COLO829 (cell line): ENCODE data around the gene MCAM.
A peak's percentile ranks its signal among the peaks of the same experiment; 100 is the strongest.

ENCODE experiments used
- DNase-seq: peaks from one replicate; pipeline ENCODE4 v3.0.0; 2012; ENCODE audit warnings: low spot score

The MCAM gene

DNA sequence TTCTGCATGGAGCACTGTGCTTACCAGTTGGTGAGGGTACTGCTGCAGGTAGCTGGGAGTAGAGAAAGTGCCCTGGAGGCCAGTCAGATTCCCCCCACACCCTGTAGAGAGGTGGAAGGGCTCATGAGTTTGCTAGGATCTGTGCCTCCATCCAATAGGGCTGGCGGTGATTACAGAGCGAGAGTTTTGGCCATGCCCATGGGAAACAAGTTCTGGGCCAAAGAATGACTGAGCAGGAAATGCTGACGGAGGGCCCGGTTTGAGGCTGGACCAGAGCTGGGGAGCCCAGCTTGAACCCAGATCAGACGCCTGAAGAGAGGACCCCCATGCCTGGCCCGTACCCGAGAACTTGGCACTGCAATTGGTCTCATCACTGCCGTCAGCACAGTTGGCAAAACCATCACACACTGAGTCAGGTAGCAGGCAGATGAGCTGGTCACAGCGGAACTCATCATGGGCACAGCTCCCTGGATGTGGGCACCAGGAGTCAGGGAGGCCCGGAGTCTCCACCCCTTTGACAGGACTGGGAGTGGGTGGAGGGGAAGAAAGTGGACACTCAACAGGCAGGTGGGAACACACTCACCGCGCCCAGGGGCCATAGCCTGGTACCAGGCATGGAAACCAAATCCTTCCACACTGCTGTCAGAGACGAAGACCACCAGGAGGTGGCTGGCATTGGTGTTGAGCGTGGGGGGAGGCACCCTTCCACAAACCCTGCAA is 27.5 kb upstream of the MCAM start:
- no peak for DNase-seq

- DNase-seq, result no peak
Observed at GRCh38 chr11:119343726-119344125, 26.8 kb upstream of the MCAM start.

DNA sequence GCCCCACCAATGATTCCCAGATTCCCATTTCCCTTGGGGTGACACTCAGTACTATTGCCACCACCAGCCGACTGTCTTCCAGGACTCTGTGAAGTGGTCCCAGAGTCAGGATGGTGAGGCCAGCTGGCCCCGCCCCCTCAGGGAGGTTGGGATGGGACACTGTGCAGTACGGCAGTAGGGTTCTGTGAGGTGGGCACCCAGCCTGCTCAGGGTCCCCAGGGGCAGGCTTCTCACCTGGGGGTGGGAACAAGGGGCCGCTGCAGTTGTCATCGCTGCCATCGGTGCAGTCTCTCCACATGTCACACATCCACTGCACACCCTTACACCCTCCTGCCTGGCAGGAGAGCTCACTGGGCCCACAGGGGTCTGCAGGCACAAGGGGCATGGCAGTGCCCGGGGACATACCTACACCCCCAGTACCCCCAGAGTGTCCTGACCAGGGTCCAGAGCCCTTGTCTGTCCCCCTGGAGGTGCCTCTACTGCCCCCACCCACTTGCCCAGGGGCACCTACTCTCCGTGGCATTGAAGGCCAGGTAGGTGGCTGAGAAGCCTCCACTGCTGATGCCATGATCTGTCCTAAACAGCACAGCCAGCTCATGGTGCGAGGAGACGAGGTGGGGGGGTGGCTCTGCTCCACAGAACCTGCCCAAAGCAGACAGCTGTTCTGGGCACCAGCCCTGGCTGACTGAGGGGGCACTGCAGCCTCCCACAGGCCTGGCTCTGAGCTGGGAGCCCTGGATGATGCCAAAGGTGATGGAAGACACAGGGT is 25.6 kb upstream of the MCAM start:
- DNase-seq, result no peak

DNA sequence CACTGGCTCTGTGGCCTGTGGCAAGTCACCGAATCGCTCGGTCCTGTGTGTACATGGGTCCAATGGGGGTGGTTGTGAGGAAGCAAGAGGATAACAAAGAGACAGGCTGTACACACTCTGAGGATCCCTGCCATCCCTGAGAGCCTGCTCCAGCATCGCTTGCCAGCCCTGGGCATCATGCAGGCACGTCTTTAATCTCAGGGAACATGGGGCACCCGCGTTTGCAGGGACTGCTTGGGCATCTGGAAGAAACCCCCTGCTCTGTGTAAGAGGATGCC is 25.0 kb upstream of the MCAM start:
- DNase-seq, result no peak

GRCh38 chr11:119341222-119342022 is 24.5 kb upstream of the MCAM start:
- DNase-seq, result no peak

DNA sequence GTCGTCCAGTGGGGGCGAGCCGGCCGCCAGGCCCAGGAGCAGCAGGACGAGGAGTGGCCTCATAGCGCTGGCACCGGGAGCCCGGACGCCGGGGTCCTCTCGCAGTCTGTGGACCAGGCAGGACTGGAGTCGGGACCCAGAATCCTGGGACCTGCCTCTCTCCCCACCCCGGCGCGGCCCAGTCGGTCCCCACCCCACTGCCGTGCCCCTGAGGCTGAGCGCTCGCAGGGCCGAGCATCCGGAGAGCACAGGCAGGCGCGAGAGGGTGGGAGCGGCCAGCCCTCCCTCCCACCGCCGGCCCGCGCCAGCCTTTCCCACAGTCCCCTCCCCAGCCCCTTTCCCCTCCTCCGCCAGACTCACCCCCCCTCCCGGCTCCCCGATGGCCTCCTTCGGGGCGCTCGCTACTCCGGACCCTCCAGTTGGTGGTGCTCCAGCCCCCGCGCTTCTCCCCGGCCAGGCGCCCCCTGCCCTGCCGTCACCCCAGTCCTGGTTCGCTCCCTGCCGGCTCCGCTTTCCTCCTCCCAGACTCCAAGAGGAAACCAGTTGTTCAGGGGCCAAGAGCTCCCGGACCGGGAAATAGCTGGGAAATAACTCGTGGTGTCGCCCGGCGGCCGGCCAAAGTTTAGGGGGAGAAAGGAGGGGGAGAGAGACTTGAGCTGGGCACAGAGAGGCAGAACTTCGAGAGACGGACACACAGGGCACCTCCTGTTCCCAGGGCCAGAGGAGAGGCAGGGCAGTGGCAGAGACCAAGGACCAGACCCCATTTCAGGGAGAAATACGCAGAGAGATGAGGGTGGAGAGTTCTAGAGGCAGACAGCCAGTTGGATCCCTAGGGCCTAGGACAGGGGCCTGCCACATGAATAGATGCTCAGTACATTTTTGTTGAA is 23.6 kb upstream of the MCAM start, which contains the start of gene C1QTNF5:
TSS of gene C1QTNF5 (minus strand) at position 549 of the 887 bp plus-strand sequence. CDS start at position 63, 486 bp downstream.
- DNase-seq, result no peak

- DNase-seq, result no peak
Observed at GRCh38 chr11:119339589-119340334, 22.8 kb upstream of the MCAM start.

GRCh38 chr11:119338965-119339588 is 22.1 kb upstream of the MCAM start:
- DNase-seq, result no peak

DNA sequence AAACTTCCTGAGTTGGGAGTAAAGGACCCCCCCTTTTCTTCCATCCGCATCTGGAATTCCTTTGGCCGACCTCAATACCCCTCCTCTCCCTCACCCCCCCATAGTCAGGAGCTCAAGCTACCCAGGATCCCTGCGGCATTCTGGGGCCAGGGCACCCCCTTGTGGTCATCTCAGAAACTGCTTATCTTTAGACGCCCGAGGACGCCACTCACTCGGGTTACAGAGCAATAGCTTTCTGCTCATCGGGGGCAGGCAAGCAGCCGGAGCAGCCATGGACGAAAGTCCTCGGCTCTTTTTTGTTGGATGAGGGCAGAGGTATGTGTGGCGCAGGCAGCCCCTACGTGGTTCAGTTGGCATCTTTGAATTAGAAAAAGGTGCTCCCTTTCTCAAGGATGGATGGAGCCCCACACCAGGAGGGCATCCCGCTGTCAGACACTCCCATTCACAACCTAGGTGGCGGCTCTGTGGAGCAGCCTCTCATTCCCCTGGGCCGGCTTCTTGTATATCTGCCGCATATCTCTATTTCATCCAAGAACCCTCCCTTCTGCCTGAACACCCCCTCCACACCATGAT is 21.5 kb upstream of the MCAM start:
- DNase-seq, result peak; percentile 78

GRCh38 chr11:119337581-119338317 is 20.8 kb upstream of the MCAM start:
- DNase-seq, result no peak

GRCh38 chr11:119336744-119337469 is 20.0 kb upstream of the MCAM start:
- DNase-seq, result no peak

GRCh38 chr11:119335655-119336543 is 19.0 kb upstream of the MCAM start:
- DNase-seq, result no peak

- no peak for DNase-seq
Observed at GRCh38 chr11:119335091-119335654, 18.2 kb upstream of the MCAM start.

GRCh38 chr11:119334174-119334930 is 17.4 kb upstream of the MCAM start, which contains the start of gene RNF26:
Gene RNF26 (plus strand): TSS chr11:119334527. CDS start chr11:119335123, 596 bp downstream.
- peak; percentile 100 for DNase-seq

GRCh38 chr11:119332111-119332765 is 15.3 kb upstream of the MCAM start:
- no peak for DNase-seq

GRCh38 chr11:119330237-119330636 is 13.3 kb upstream of the MCAM start:
- DNase-seq, result no peak
